Measurements from ENCODE around the gene CACNB4.

CACNB4 gene

DNA sequence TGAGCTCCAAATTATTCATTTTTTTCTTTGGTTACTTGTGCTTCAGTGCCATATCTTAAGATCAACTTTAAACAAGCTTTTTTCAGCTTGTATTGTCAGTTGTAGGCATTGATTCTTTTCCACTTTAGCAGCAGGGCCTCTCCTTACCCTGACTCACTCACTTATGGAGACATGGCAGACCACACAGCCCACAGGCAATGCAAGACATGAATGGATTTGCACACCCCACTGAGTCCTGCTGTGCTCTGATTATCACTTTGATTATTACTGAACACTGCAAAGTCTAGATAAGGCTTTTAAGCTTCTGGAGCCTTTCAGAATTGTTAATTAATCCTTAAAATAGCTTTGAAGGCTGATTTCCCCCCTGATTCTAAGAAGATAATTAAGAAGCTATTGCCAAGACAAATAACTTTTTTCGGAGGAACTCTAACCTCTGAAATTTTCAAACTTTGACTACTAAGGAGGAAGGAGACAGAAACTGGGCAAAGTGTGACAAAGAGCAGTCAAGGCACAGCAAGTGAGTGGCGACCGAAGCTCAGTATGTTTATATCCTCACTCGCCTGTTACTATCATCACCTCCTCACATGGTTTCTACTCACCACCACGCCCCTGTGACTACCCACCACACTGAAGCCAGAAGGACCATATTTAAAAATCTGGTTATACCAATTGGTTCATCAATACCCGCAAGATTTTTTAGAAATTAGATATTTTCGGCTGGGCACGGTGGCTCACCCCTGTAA, 43.3 kb downstream of the CACNB4 start:
- peak; percentile 28 for DNase-seq (ENCODE audit: low read depth)

DNA sequence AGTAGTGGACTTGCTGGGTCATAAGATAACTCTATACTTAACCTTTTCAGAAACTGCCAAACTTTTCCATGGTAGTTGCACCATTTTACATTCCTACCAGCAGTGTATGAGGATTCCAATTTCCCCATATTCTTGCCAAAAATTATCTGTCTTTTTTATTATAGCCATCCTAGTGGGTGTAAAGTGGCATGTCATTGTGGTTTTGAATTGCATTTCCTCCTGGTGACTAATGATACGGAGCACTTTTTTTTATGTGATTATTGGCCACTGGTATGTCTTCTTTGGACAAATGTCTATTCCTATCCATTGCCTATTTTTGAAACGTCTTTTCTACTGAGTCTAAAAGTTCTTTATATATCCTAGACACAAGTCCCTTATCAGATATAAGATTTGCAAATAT, 44.3 kb downstream of the CACNB4 start:
- no peak overlapping the region for H3K4me3 ChIP-seq (ENCODE audit: low read length)
- peak; percentile 93 for DNase-seq (ENCODE audit: low read depth)
- TF ChIP-seq CTCF (conservative IDR thresholded peaks at IDR 0.05; ENCODE audit: low read length), result peak; percentile 52

More for the DNA sequence above, 43.3 kb downstream of the CACNB4 start:
- TF ChIP-seq CTCF (conservative IDR thresholded peaks at IDR 0.05; ENCODE audit: low read length), result no peak
- H3K4me3 ChIP-seq (ENCODE audit: low read length), result no peak overlapping the region

DNA sequence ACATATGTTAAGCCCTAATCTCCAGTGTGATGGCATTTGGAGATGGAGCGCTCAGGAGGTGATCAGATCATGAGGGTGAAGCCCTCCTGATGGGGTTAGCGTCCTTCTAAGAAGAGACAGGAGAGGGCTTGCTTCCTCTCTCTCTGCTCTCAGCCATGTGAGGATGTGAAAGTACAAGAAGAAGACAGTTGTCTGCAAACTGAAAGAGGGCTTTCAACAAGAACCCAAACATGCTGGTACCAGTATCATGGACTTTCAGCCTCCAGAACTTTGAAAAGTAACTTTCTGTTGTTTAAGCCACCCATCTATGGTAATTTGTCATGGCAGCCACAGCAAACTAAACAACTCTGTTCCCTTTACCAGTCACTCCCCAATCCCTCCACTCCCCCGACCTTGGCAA, 47.4 kb downstream of the CACNB4 start:
- TF ChIP-seq CTCF (conservative IDR thresholded peaks at IDR 0.05; ENCODE audit: low read length), result no peak
- H3K4me3 ChIP-seq (ENCODE audit: low read length), result no peak overlapping the region
- no peak for DNase-seq (ENCODE audit: low read depth)

GRCh38 chr2:152050915-152051314, 47.9 kb downstream of the CACNB4 start:
- no peak for DNase-seq (ENCODE audit: low read depth)
- no peak for TF ChIP-seq CTCF (conservative IDR thresholded peaks at IDR 0.05; ENCODE audit: low read length)
- H3K4me3 ChIP-seq (ENCODE audit: low read length), result no peak overlapping the region

- DNase-seq (ENCODE audit: low read depth), result no peak
- H3K4me3 ChIP-seq (ENCODE audit: low read length), result no peak overlapping the region
- no peak for TF ChIP-seq CTCF (conservative IDR thresholded peaks at IDR 0.05; ENCODE audit: low read length)
Observed at GRCh38 chr2:152050341-152050740, 48.5 kb downstream of the CACNB4 start.

DNA sequence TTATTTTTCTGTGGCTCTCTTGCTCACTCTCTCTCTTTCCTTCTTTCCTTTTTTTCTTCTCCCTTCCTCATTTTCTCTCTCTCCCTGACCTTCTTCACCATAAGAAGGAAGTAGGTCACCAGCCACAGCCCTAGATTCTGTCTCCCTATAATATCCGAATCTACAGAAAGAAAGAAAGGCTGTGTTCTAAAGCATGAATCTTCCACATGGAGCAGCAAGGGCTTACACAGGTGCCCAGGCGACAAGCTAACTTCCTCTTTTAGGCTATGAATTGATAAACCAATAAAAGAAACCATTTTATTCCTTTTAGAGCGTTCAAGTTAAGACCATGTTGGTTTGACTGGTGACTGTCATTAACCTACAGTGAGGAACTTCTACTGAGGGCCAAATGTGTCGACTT, 49.3 kb downstream of the CACNB4 start:
- H3K4me3 ChIP-seq (ENCODE audit: low read length), result no peak overlapping the region
- no peak for TF ChIP-seq CTCF (conservative IDR thresholded peaks at IDR 0.05; ENCODE audit: low read length)
- DNase-seq (ENCODE audit: low read depth), result no peak

- DNase-seq (ENCODE audit: low read depth), result no peak
- H3K4me3 ChIP-seq (ENCODE audit: low read length), result no peak overlapping the region
Observed at GRCh38 chr2:152047824-152048471, 50.9 kb downstream of the CACNB4 start.

More at GRCh38 chr2:152047824-152048471, 50.9 kb downstream of the CACNB4 start:
- peak; percentile 27 for TF ChIP-seq CTCF (conservative IDR thresholded peaks at IDR 0.05; ENCODE audit: low read length)

Data from AG10803 (cell line).